ENCODE results near the gene GRIA4.

GRCh38 chr11:105603156-105603555 lies 6.7 kb upstream of the GRIA4 start:
- TF ChIP-seq EZH2 (IDR thresholded peaks at IDR 0.05; ENCODE audit: borderline replicate concordance, low read depth, low read length, poor library complexity, severe bottlenecking) (no peak), CTCF (conservative IDR thresholded peaks at IDR 0.05; ENCODE audit: low read depth, low read length) (no peak)

Data from A673 (cell line).